Breast epithelium (tissue), 4 donors: ENCODE measurements around the gene CASKIN2. TPM values are rescaled to one million over a fixed set of nuclear protein-coding genes. Genes with fewer than 3 reads are reported as not detected.
"Not testable (repeated sequence)": the region's sequence is repeated elsewhere in the genome, so short reads cannot be mapped to it uniquely, and the experiment has no call there.

Experiments used
- DNase-seq, 2 donors: peaks; one replicate each; pipeline ENCODE4 v3.0.0-alpha.2; 2019; ENCODE audit warnings: low spot score in 2 of 2
- H3K27ac ChIP-seq, 2 donors: fragments of 200-600 bp; sonication (generic) in 1 of 2; one replicate each; pipeline ENCODE4 v1.5.1; 2016 to 2019; ENCODE audit warnings: mild to moderate bottlenecking in 1 of 2
- H3K27me3 ChIP-seq, 2 donors: fragments of 200-600 bp; sonication (generic) in 1 of 2; one replicate each; pipeline versions ENCODE4 v1.5.1 to v1.6.0; 2017 to 2019; ENCODE audit warnings: control low read depth in 1 of 2, mild to moderate bottlenecking in 1 of 2
- H3K36me3 ChIP-seq: fragments of 200-600 bp; one replicate; pipeline ENCODE4 v1.5.1; 2019
- H3K4me1 ChIP-seq, 2 donors: fragments of 200-600 bp; sonication (generic); one replicate each; pipeline ENCODE4 v1.5.1; 2016 to 2019; ENCODE audit warnings: control low read depth in 1 of 2
- H3K4me3 ChIP-seq, 3 donors: fragments of 200-600 bp; sonication (generic); 1 replicate in 2 of 3; 2 replicates in 1 of 3; pipeline ENCODE4 v1.5.1; 2016 to 2019; ENCODE audit warnings: mild to moderate bottlenecking in 3 of 3, moderate library complexity in 2 of 3
- H3K9me3 ChIP-seq, 2 donors: fragments of 200-600 bp; sonication (generic) in 1 of 2; one replicate each; pipeline ENCODE4 v1.5.1; 2016 to 2019; ENCODE audit warnings: control low read depth in 1 of 2
- POLR2A ChIP-seq: fragments of 450-650 bp; IDR thresholded peaks from one replicate; pipeline ENCODE4 v1.6.1; 2016; ENCODE audit warnings: antibody characterized with exemption, mild to moderate bottlenecking, moderate library complexity
- POLR2AphosphoS5 ChIP-seq, 3 donors: sonication (generic); formaldehyde crosslinking; IDR thresholded peaks; one replicate each; pipeline ENCODE4 v1.6.1; 2017; ENCODE audit warnings: antibody characterized with exemption in 3 of 3
- intact Hi-C: fragments of 100-400 bp; cut with DNase I; formaldehyde crosslinking; loops from one replicate; pipeline ENCODE4 v1.15.1; 2023; ENCODE audit warnings: low total_unique reads
- total RNA-seq, 3 donors: library from RNA; depleted of rRNA; stranded (reverse); fragments of >200 nt; gene quantifications; one replicate each; pipeline ENCODE4 v1.1.0, GENCODE V29; 2016
- TF ChIP-seq, protein P1 (sequence below), 3 donors: fragments of 450-650 bp; IDR thresholded peaks; one replicate each; pipeline ENCODE4 v1.5.1; 2016 to 2017; ENCODE audit warnings: antibody characterized with exemption in 3 of 3, mild to moderate bottlenecking in 3 of 3, moderate library complexity in 3 of 3

The CASKIN2 gene
- total RNA-seq, 3 donors from 2014 or later: 10.0 to 23.3 (median 14.6) TPM

DNA sequence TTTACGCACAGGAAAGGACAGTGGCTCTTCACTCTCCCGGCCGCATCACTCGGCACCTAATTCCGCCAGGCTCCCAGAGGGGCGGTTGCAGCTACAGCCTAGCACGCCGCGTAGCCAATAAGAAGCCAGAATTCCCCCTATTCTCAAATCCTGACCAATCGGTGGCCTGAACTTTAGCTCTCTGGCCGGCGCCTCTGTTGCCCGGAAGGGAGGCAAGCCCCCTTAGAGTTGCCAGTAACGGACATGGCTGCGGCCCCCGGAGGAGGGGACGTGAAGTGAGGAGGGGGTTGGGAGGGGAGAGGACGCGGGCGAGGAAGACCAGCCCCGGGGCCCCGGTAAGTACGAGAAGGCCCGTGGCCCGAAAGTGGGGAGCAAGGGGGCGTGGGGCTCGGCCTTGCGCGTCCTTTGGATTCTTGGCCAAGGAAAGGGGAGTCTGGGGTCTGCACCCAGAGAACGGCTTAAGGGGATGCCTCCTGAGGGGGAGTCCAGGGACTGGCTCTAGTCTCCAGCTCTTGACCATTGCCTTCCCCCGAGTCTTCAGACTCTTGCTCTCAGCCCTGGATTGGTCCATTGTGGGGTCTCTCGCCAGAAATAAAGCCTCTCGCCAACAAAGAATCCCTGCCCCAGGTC lies 58.8 kb downstream of the CASKIN2 start, which contains the start of gene TMEM94:
Gene TMEM94 (plus strand): TSS at position 219 of the 630 bp plus-strand sequence. CDS start 15,271 bp downstream, outside the sequence.
- Histone ChIP-seq H3K27me3 (no peaks in the 10 kb centered on the region), H3K4me1 (peaks cover 0 to 9% of the 10 kb centered on the region in 2 donors), H3K36me3 (no peaks in the 10 kb centered on the region), H3K4me3 (peak within 1 kb of the TSS; percentile 81 to 97 (median 90)), H3K9me3 (no peaks in the 10 kb centered on the region), H3K27ac (peak within 1 kb of the TSS; percentile 92 to 94)
- peak; percentile 95 to 96 for DNase-seq
- TF ChIP-seq POLR2AphosphoS5 (IDR thresholded peaks at IDR 0.05): peak in 2 of 3 donors; percentile 39 to 69
- TF ChIP-seq POLR2A: no peak
- intact Hi-C loops: no loop called here

DNA sequence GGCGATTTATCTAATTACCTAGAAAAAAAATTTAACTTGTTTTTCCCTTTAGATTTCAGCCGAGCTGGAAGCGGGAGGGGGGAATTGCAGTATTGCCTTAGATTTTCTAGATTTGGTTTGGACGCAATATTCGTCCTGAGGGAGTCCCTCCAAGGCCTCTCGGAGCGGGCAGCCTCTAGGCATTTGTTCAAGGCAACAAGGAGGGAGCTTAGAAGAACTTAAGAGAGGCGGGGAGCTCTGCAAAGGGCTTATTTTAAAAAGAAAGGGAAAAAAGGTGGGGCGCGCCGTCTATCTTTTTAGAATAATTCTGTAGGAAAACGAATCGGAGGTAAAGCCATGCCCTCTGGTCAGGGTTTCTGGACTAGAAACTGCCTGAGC lies 59.3 kb downstream of the CASKIN2 start:
- peak; percentile 24 for TF ChIP-seq POLR2A
- TF ChIP-seq, protein P1, sequence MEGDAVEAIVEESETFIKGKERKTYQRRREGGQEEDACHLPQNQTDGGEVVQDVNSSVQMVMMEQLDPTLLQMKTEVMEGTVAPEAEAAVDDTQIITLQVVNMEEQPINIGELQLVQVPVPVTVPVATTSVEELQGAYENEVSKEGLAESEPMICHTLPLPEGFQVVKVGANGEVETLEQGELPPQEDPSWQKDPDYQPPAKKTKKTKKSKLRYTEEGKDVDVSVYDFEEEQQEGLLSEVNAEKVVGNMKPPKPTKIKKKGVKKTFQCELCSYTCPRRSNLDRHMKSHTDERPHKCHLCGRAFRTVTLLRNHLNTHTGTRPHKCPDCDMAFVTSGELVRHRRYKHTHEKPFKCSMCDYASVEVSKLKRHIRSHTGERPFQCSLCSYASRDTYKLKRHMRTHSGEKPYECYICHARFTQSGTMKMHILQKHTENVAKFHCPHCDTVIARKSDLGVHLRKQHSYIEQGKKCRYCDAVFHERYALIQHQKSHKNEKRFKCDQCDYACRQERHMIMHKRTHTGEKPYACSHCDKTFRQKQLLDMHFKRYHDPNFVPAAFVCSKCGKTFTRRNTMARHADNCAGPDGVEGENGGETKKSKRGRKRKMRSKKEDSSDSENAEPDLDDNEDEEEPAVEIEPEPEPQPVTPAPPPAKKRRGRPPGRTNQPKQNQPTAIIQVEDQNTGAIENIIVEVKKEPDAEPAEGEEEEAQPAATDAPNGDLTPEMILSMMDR (IDR thresholded peaks at IDR 0.05): no peak
- peak in 1 of 3 donors; percentile 18 for TF ChIP-seq POLR2AphosphoS5 (IDR thresholded peaks at IDR 0.05)

DNA sequence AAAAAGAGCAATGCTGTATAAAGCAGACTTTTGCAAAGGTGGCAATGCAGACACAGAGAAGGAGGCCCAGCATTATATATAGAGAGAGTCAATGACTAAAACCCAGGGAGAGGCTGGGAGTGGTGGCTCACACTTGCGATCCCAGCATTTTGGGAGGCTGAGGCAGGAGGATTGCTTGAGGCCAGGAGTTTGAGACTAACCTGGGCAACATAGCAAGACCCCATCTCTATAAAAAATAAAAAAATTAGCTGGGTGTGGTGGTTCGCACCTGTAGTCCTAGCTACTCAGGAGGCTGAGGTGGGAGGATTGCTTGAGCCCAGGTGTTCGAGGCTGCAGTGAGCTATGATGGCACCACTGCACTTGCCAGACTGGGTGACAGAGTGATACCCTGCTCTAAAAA lies 60.7 kb downstream of the CASKIN2 start:
- DNase-seq, H3K27ac ChIP-seq, H3K27me3 ChIP-seq, H3K36me3 ChIP-seq, H3K9me3 ChIP-seq, intact Hi-C loops, H3K4me3 ChIP-seq, H3K4me1 ChIP-seq: not testable (repeated sequence)

More for the DNA sequence above, 59.3 kb downstream of the CASKIN2 start:
- Histone ChIP-seq H3K9me3 (no peaks in the 10 kb centered on the region), H3K27me3 (no peaks in the 10 kb centered on the region), H3K4me3 (peak overlapping the region; percentile 81 to 97 (median 90)), H3K27ac (peak overlapping the region; percentile 92 to 94), H3K4me1 (peaks cover 0 to 9% of the 10 kb centered on the region in 2 donors), H3K36me3 (no peaks in the 10 kb centered on the region)
- DNase-seq: no peak
- intact Hi-C loops: no loop called here

DNA sequence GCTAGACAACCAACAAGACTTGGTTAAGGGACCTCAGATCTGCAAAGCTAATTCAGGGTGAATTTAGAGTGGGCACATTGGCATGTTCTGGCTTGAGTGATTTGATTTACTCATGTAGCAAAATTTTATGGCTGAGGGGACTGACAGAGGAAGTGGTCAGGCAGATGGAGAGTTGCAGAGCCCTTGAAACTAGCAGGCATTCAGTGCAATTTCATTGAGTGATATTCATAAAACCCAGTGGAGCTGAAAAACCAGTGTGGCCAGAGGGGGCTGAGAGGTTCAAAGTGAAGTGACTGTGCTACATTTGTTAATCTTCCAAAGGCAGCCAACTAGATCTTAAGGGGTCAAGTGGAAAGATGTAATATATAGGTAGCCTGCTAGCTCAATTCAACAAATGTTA lies 61.1 kb downstream of the CASKIN2 start:
- intact Hi-C loops: no loop called here
- no peaks in the 10 kb centered on the region for H3K9me3 ChIP-seq

DNA sequence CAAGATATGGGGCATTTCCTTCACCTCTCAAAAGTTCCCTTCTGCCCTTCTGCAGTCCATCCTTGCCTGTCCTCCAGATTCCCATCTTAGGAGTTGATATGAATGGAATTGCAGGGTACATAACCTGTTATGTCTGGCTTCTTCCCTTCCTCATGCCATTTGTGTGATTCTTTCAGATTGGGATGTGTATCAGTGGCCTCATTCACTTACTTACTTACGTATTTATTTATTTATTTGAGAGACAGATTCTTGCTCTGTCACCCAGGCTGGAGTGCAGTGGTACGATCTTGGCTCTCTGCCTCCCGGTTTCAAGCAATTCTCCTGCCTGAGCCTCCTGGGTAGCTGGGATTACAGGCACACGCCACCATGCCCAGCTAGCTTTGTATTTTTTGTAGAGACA lies 65.1 kb downstream of the CASKIN2 start:
- Histone ChIP-seq H3K36me3 (no peaks in the 10 kb centered on the region), H3K4me3 (no peak overlapping the region), H3K27me3 (no peaks in the 10 kb centered on the region), H3K4me1 (no peaks in the 10 kb centered on the region), H3K9me3 (no peaks in the 10 kb centered on the region), H3K27ac (no peak overlapping the region)
- intact Hi-C loops: no loop called here
- no peak for TF ChIP-seq POLR2AphosphoS5 (IDR thresholded peaks at IDR 0.05)
- TF ChIP-seq, protein P1 (IDR thresholded peaks at IDR 0.05): no peak
- TF ChIP-seq POLR2A: no peak
- DNase-seq: no peak

More for the DNA sequence above, 61.1 kb downstream of the CASKIN2 start:
- Histone ChIP-seq H3K27me3 (no peaks in the 10 kb centered on the region), H3K27ac (no peak overlapping the region), H3K36me3 (no peaks in the 10 kb centered on the region), H3K4me3 (no peak overlapping the region), H3K4me1 (peaks cover 0 to 2% of the 10 kb centered on the region in 2 donors)
- no peak for DNase-seq
- TF ChIP-seq, protein P1 (IDR thresholded peaks at IDR 0.05): no peak
- TF ChIP-seq POLR2AphosphoS5 (IDR thresholded peaks at IDR 0.05): no peak
- no peak for TF ChIP-seq POLR2A

Other genes starting within 250 kb of the CASKIN2 start
- 10 to 100 TPM; 26.2 to 38.7 (median 28.8) TPM for gene MIF4GD, start 244.3 kb downstream of the CASKIN2 start, total RNA-seq
- 10 to 100 TPM; 11.4 to 13.8 (median 12.3) TPM for gene SLC25A19, start 226.1 kb downstream of the CASKIN2 start, total RNA-seq
- 100 to 1,000 TPM in 1 of 3 donors, 10 to 100 TPM in 2; 72.4 to 104 (median 77.1) TPM for gene GRB2, start 109.9 kb downstream of the CASKIN2 start, total RNA-seq
- gene TMEM94, start 58.9 kb downstream of the CASKIN2 start, total RNA-seq: 10 to 100 TPM; 45.1 to 62.5 (median 51.1) TPM
- 10 to 100 TPM; 18.4 to 34.7 (median 31.2) TPM for gene TSEN54, start 991 bp upstream of the CASKIN2 start, total RNA-seq
- 10 to 100 TPM in 2 of 3 donors, 1 to 10 TPM in 1; 4.6 to 60.2 (median 52.4) TPM for gene LLGL2, start 10.2 kb upstream of the CASKIN2 start, total RNA-seq
- 100 to 1,000 TPM in 1 of 3 donors, 10 to 100 TPM in 2; 65.3 to 121 (median 86.6) TPM for gene MYO15B, start 72.3 kb upstream of the CASKIN2 start, total RNA-seq
- gene SMIM5, start 117.9 kb upstream of the CASKIN2 start, total RNA-seq: 1 to 10 TPM in 1 of 3 donors, under 1 TPM in 2; 0.29 to 2.6 (median 0.48) TPM
- 10 to 100 TPM; 10.7 to 22.8 (median 14.1) TPM for gene RECQL5, start 151.6 kb upstream of the CASKIN2 start, total RNA-seq
- 10 to 100 TPM; 68.3 to 89.5 (median 86.1) TPM for gene SAP30BP, start 151.8 kb upstream of the CASKIN2 start, total RNA-seq
- gene ITGB4, start 205.9 kb upstream of the CASKIN2 start, total RNA-seq: 100 to 1,000 TPM in 1 of 3 donors, 10 to 100 TPM in 1, 1 to 10 TPM in 1; 9.8 to 125 (median 67.2) TPM
- 10 to 100 TPM; 21.9 to 32.1 (median 24.9) TPM for gene GALK1, start 249.7 kb upstream of the CASKIN2 start, total RNA-seq